HEK293T (cell line): ENCODE measurements around the gene UNC119B.

ENCODE experiments used
- ARNT ChIP-seq: fragments of 450-650 bp; IDR thresholded peaks from 2 replicates; pipeline ENCODE4 v1.6.1; 2017; ENCODE audit warnings: mild to moderate bottlenecking
- FOXA1 ChIP-seq: fragments of 450-650 bp; IDR thresholded peaks from 2 replicates; pipeline ENCODE4 v1.6.1; 2016; ENCODE audit warnings: mild to moderate bottlenecking
- FOXK2 ChIP-seq: fragments of 450-650 bp; IDR thresholded peaks from 2 replicates; pipeline ENCODE4 v1.6.1; 2016; ENCODE audit warnings: mild to moderate bottlenecking
- L3MBTL2 ChIP-seq: fragments of 450-650 bp; conservative IDR thresholded peaks from 2 replicates; pipeline ENCODE4 v1.6.1; 2016; ENCODE audit warnings: mild to moderate bottlenecking

DNA sequence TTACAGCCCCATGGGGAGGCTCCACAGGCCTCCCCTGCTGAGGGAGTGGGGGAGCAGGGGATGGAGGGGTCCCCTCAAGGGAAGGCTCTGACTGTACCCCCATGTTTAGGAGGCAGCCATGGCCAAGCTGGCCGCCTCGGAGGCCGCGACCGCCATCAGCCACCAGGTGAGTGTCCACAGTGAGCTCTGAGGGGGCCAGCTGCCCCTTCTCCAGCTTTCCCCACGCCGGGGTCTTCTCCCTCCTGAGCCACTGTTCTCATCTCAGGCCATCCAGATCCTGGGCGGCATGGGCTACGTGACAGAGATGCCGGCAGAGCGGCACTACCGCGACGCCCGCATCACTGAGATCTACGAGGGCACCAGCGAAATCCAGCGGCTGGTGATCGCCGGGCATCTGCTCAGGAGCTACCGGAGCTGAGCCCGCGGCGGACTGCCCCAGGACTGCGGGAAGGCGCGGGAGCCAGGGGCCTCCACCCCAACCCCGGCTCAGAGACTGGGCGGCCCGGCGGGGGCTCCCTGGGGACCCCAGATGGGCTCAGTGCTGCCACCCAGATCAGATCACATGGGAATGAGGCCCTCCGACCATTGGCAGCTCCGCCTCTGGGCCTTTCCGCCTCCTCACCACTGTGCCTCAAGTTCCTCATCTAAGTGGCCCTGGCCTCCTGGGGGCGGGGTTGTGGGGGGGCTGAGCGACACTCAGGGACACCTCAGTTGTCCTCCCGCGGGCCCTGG is 28.9 kb downstream of the UNC119B start:
- TF ChIP-seq ARNT (no peak), FOXA1 (no peak), FOXK2 (no peak), L3MBTL2 (no peak)
